ENCODE measurements around the gene PCCA.
"Not testable (repeated sequence)": the region's sequence is repeated elsewhere in the genome, so short reads cannot be mapped to it uniquely, and the experiment has no call there.

The PCCA gene

GRCh38 chr13:100160450-100160849 lies 71.6 kb downstream of the PCCA start:
- no peaks in the 10 kb centered on the region for H3K36me3 ChIP-seq (ENCODE audit: insufficient read depth, low read length)
- H3K9me2 ChIP-seq (ENCODE audit: low read depth, low read length) = no peaks in the 10 kb centered on the region; the same call in 1 of the 2 replicates
- H3K27ac ChIP-seq (ENCODE audit: low read depth, low read length, poor library complexity, severe bottlenecking) = no peak overlapping the region
- H3K27me3 ChIP-seq (ENCODE audit: insufficient read depth, low read length) = no peaks in the 10 kb centered on the region
- H3F3A ChIP-seq (ENCODE audit: insufficient read depth, low read length) = no peaks in the 10 kb centered on the region
- H3K4me1 ChIP-seq (ENCODE audit: insufficient read depth, low read length, severe bottlenecking) = no peaks in the 10 kb centered on the region
- TF ChIP-seq EZH2 (IDR thresholded peaks at IDR 0.05; ENCODE audit: borderline replicate concordance, low read length) = no peak
- TF ChIP-seq, protein P1, sequence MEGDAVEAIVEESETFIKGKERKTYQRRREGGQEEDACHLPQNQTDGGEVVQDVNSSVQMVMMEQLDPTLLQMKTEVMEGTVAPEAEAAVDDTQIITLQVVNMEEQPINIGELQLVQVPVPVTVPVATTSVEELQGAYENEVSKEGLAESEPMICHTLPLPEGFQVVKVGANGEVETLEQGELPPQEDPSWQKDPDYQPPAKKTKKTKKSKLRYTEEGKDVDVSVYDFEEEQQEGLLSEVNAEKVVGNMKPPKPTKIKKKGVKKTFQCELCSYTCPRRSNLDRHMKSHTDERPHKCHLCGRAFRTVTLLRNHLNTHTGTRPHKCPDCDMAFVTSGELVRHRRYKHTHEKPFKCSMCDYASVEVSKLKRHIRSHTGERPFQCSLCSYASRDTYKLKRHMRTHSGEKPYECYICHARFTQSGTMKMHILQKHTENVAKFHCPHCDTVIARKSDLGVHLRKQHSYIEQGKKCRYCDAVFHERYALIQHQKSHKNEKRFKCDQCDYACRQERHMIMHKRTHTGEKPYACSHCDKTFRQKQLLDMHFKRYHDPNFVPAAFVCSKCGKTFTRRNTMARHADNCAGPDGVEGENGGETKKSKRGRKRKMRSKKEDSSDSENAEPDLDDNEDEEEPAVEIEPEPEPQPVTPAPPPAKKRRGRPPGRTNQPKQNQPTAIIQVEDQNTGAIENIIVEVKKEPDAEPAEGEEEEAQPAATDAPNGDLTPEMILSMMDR (IDR thresholded peaks at IDR 0.05; ENCODE audit: low read length) = no peak
- no peak overlapping the region for H2AFZ ChIP-seq (ENCODE audit: low read length)
- H3K4me3 ChIP-seq (ENCODE audit: low read depth, low read length, poor library complexity, severe bottlenecking) = no peak overlapping the region
- H4K20me1 ChIP-seq (ENCODE audit: insufficient read depth, low read length) = no peaks in the 10 kb centered on the region
- H3K9ac ChIP-seq (ENCODE audit: low read length) = no peak overlapping the region
- H3K79me2 ChIP-seq (ENCODE audit: insufficient read depth, low read length) = no peaks in the 10 kb centered on the region
- no peaks in the 10 kb centered on the region for H3K9me3 ChIP-seq (ENCODE audit: low read length)
- no peak overlapping the region for H3K4me2 ChIP-seq (ENCODE audit: low read length)

DNA sequence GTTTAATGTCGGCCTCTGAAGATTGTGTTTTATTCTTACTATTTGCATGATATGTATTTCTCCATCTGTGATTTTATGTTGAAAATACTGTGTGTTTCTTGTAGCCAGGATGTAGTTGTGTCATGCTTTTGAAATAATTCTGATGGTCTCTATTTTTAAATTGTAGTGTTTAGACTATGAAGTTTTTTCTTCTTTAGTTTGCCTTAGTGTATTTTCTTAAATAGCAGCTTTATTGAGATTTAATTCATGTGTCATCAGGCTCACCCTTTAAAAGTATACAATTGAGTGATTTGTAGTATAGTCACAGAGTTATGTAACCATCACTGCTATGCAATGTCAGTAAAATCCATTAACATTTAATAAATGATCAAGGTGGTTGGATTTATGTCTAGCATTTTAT lies 74.5 kb downstream of the PCCA start:
- H3K4me1 ChIP-seq (ENCODE audit: insufficient read depth, low read length, severe bottlenecking) = no peaks in the 10 kb centered on the region
- no peak overlapping the region for H3K4me3 ChIP-seq (ENCODE audit: low read depth, low read length, poor library complexity, severe bottlenecking)
- H3K9me2 ChIP-seq (ENCODE audit: low read depth, low read length) = no peaks in the 10 kb centered on the region
- H2AFZ ChIP-seq (ENCODE audit: low read length) = no peak overlapping the region
- no peaks in the 10 kb centered on the region for H3K36me3 ChIP-seq (ENCODE audit: insufficient read depth, low read length)
- H3K9ac ChIP-seq (ENCODE audit: low read length) = no peak overlapping the region
- TF ChIP-seq, protein P1 (IDR thresholded peaks at IDR 0.05; ENCODE audit: low read length) = no peak
- no peak for TF ChIP-seq EZH2 (IDR thresholded peaks at IDR 0.05; ENCODE audit: borderline replicate concordance, low read length)
- no peaks in the 10 kb centered on the region for H4K20me1 ChIP-seq (ENCODE audit: insufficient read depth, low read length)
- no peaks in the 10 kb centered on the region for H3K79me2 ChIP-seq (ENCODE audit: insufficient read depth, low read length)
- H3K4me2 ChIP-seq (ENCODE audit: low read length) = no peak overlapping the region
- H3F3A ChIP-seq (ENCODE audit: insufficient read depth, low read length) = no peaks in the 10 kb centered on the region
- H3K27ac ChIP-seq (ENCODE audit: low read depth, low read length, poor library complexity, severe bottlenecking) = no peak overlapping the region
- H3K27me3 ChIP-seq (ENCODE audit: insufficient read depth, low read length) = no peaks in the 10 kb centered on the region
- H3K9me3 ChIP-seq (ENCODE audit: low read length) = no peaks in the 10 kb centered on the region

- TF ChIP-seq, protein P1 (IDR thresholded peaks at IDR 0.05; ENCODE audit: low read length) = no peak
- no peak for TF ChIP-seq EZH2 (IDR thresholded peaks at IDR 0.05; ENCODE audit: borderline replicate concordance, low read length)
- no peaks in the 10 kb centered on the region for H3K9me2 ChIP-seq (ENCODE audit: low read depth, low read length)
- no peak overlapping the region for H2AFZ ChIP-seq (ENCODE audit: low read length)
- no peaks in the 10 kb centered on the region for H4K20me1 ChIP-seq (ENCODE audit: insufficient read depth, low read length)
- H3K4me1 ChIP-seq (ENCODE audit: insufficient read depth, low read length, severe bottlenecking) = no peaks in the 10 kb centered on the region
- H3K27ac ChIP-seq (ENCODE audit: low read depth, low read length, poor library complexity, severe bottlenecking) = no peak overlapping the region
- H3K4me2 ChIP-seq (ENCODE audit: low read length) = no peak overlapping the region
- H3K9ac ChIP-seq (ENCODE audit: low read length) = no peak overlapping the region
- H3K27me3 ChIP-seq (ENCODE audit: insufficient read depth, low read length) = no peaks in the 10 kb centered on the region
- no peaks in the 10 kb centered on the region for H3F3A ChIP-seq (ENCODE audit: insufficient read depth, low read length)
- H3K9me3 ChIP-seq (ENCODE audit: low read length) = no peaks in the 10 kb centered on the region
- H3K36me3 ChIP-seq (ENCODE audit: insufficient read depth, low read length) = no peaks in the 10 kb centered on the region
- no peaks in the 10 kb centered on the region for H3K79me2 ChIP-seq (ENCODE audit: insufficient read depth, low read length)
- H3K4me3 ChIP-seq (ENCODE audit: low read depth, low read length, poor library complexity, severe bottlenecking) = no peak overlapping the region
Observed at GRCh38 chr13:100173203-100173602, 84.3 kb downstream of the PCCA start.

GRCh38 chr13:100174455-100174854 lies 85.6 kb downstream of the PCCA start:
- H3K9ac ChIP-seq (ENCODE audit: low read length); H3K36me3 ChIP-seq (ENCODE audit: insufficient read depth, low read length); H3K9me2 ChIP-seq (ENCODE audit: low read depth, low read length); H2AFZ ChIP-seq (ENCODE audit: low read length); H3K4me2 ChIP-seq (ENCODE audit: low read length); H3K9me3 ChIP-seq (ENCODE audit: low read length); H3K79me2 ChIP-seq (ENCODE audit: insufficient read depth, low read length); H3K4me1 ChIP-seq (ENCODE audit: insufficient read depth, low read length, severe bottlenecking); H3K27me3 ChIP-seq (ENCODE audit: insufficient read depth, low read length); H3K27ac ChIP-seq (ENCODE audit: low read depth, low read length, poor library complexity, severe bottlenecking); H4K20me1 ChIP-seq (ENCODE audit: insufficient read depth, low read length); H3K4me3 ChIP-seq (ENCODE audit: low read depth, low read length, poor library complexity, severe bottlenecking); H3F3A ChIP-seq (ENCODE audit: insufficient read depth, low read length): not testable (repeated sequence)

Data from OCI-LY1 (cell line).